ENCODE results near the gene PRG3. TPM values are rescaled to one million over a fixed set of nuclear protein-coding genes. Genes with fewer than 3 reads are reported as not detected.

Gene PRG3
- total and polyA plus RNA-seq, 2 of the 4 experiments (the other 2 are of a cell fraction): not detected

DNA sequence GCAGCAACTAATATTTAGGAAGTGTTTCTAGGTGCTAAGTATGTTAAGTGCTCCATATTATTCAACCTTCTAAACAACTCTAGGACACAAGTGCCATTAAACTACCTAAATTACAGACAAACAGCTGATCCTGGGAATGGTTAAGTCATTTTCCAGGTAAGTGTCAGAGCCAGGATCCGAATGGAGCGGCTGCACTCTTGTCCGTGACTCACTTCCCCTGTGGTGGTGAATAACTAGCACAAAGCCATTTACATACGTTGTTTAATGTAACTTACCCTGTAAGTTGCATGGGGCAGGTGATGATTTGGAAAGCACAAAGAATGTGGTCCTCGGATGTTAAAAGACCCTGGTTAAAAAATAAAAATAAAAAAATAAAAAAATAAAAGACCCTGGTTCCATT is 18.3 kb upstream of the PRG3 start:
- Histone ChIP-seq H3K9me3 (ENCODE audit: control insufficient read depth, insufficient read depth, low read length) (no peaks in the 10 kb centered on the region), H4K20me1 (ENCODE audit: insufficient read depth, low read length) (no peaks in the 10 kb centered on the region; the same call in 1 of the 2 replicates), H2BK15ac (ENCODE audit: low read depth, low read length) (no peak overlapping the region), H4K91ac (ENCODE audit: insufficient read depth, low read depth, low read length) (no peak overlapping the region), H3K23ac (ENCODE audit: low read depth, low read length) (no peak overlapping the region), H2AK5ac (ENCODE audit: low read depth, low read length) (no peak overlapping the region), H3K14ac (replicated peaks; ENCODE audit: low read depth, low read length) (no peak overlapping the region), H3K4me2 (ENCODE audit: low read depth, low read length) (no peak overlapping the region), H2AK9ac (replicated peaks; ENCODE audit: low read depth, low read length, poor library complexity) (no peak overlapping the region), H3K79me1 (ENCODE audit: low read depth in 1 of 2, low read length in 2 of 2) (no peaks in the 10 kb centered on the region), H3K18ac (ENCODE audit: low read depth, low read length) (no peak overlapping the region), H2BK120ac (ENCODE audit: low read depth, low read length) (no peak overlapping the region), H3K4me1 (ENCODE audit: control insufficient read depth, insufficient read depth, low read length) (no peaks in the 10 kb centered on the region), H3K9me1 (ENCODE audit: insufficient read depth, low read length) (no peaks in the 10 kb centered on the region), H3K27ac (ENCODE audit: insufficient read depth, low read length) (no peak overlapping the region), H4K5ac (ENCODE audit: low read depth, low read length) (no peak overlapping the region), H2AFZ (replicated peaks; ENCODE audit: low read length, poor library complexity) (no peak overlapping the region), H4K8ac (ENCODE audit: low read depth in 2 of 2, low read length in 2 of 2) (no peak overlapping the region), H2BK20ac (ENCODE audit: low read depth, low read length) (no peak overlapping the region), H3K36me3 (ENCODE audit: control insufficient read depth, insufficient read depth, low read length) (no peaks in the 10 kb centered on the region), H3K4me3 (ENCODE audit: insufficient read depth, low read depth, low read length) (no peak overlapping the region), H3K27me3 (ENCODE audit: control insufficient read depth, insufficient read depth, low read length) (peaks cover 46% of the 10 kb centered on the region), H2BK5ac (ENCODE audit: low read depth, low read length, poor library complexity, severe bottlenecking) (no peak overlapping the region), H3K9ac (ENCODE audit: low read depth, low read length) (no peak overlapping the region), H3K4ac (ENCODE audit: low read depth, low read length) (no peak overlapping the region), H3K56ac (ENCODE audit: extremely low read depth, insufficient read depth, low read length) (no peak overlapping the region)
- BruUV-seq (replicated peaks): no TSS peak
- intact Hi-C loops (cut with micrococcal nuclease) (no loop called here), dilution Hi-C loops (cut with HindIII; ENCODE audit: low sequenced_read_pairs, unreplicated experiment) (no loop called here), in situ Hi-C loops (cut with MboI; ENCODE audit: low sequenced_read_pairs) (no loop called here)
- WGBS, 2 experiments (ENCODE audit: extremely low coverage in 2 of 2, insufficient read length in 1 of 2): no CpG with 5 or more reads among the region's 5 CpGs
- ChIA-PET POLR2A (ENCODE audit: unreplicated experiment) (no interaction called here), CTCF (no interaction called here)
- TF ChIP-seq FOS (IDR thresholded peaks at IDR 0.05; ENCODE audit: low read depth, low read length) (no peak), RCOR1 (IDR thresholded peaks at IDR 0.05; ENCODE audit: insufficient replicate concordance, low read length) (no peak), MAFK (IDR thresholded peaks at IDR 0.05; ENCODE audit: low read depth, low read length) (no peak), CEBPB (IDR thresholded peaks at IDR 0.05; ENCODE audit: low read depth, low read length) (no peak), POLR2A (IDR thresholded peaks at IDR 0.05; ENCODE audit: low read depth, low read length) (no peak), BHLHE40 (IDR thresholded peaks at IDR 0.05; ENCODE audit: low read depth, low read length) (no peak), RAD21 (IDR thresholded peaks at IDR 0.05; ENCODE audit: low read length) (no peak)
- TF ChIP-seq, protein P1, sequence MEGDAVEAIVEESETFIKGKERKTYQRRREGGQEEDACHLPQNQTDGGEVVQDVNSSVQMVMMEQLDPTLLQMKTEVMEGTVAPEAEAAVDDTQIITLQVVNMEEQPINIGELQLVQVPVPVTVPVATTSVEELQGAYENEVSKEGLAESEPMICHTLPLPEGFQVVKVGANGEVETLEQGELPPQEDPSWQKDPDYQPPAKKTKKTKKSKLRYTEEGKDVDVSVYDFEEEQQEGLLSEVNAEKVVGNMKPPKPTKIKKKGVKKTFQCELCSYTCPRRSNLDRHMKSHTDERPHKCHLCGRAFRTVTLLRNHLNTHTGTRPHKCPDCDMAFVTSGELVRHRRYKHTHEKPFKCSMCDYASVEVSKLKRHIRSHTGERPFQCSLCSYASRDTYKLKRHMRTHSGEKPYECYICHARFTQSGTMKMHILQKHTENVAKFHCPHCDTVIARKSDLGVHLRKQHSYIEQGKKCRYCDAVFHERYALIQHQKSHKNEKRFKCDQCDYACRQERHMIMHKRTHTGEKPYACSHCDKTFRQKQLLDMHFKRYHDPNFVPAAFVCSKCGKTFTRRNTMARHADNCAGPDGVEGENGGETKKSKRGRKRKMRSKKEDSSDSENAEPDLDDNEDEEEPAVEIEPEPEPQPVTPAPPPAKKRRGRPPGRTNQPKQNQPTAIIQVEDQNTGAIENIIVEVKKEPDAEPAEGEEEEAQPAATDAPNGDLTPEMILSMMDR (conservative IDR thresholded peaks at IDR 0.05; ENCODE audit: low read depth, low read length): no peak
- DNase-seq: no peak
- no peak for ATAC-seq (ENCODE audit: low read depth)

Data from IMR-90 (cell line).